GM21529 (cell line): ENCODE data around the gene ZNF317.
"Not testable (repeated sequence)": the region's sequence is repeated elsewhere in the genome, so short reads cannot be mapped to it uniquely, and the experiment has no call there.

Experiments
- ATAC-seq: cut with Tn5 transposase; IDR thresholded peaks from one replicate; pipeline ENCODE4 v1.9.1; 2021; ENCODE audit not compliant: unreplicated experiment

ZNF317 gene

DNA sequence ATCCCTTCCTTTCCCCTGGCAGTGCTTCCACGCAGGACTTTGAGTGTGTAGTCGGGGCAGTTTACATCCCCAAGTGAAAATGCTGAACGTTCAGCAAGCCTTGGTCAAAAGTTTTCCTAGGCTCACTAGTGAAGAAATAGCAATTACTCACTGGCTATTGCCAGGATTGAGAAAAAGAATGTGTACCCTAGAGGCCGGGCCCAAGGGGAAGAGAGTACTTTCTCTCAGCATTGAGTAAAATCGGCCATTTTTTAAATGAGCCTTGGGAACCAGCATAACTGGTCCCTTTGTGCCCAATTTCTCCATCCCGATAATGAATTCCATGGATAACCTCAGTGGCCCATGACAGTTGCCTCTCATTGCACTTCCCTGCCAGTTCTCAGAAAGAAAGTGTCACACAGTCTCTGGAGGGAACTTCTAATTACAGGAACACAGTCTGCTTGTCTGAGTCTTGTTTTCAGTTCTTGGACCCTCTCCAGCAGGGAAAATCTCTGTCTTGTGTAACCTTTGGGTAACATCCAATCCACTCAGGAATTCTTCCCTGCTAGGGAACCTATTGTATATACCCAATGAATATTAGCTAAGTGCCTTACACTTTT, 31.3 kb downstream of the ZNF317 start:
- no peak for ATAC-seq

- ATAC-seq, result no peak
Measured at GRCh38 chr19:9175326-9175725, 35.1 kb downstream of the ZNF317 start.

DNA sequence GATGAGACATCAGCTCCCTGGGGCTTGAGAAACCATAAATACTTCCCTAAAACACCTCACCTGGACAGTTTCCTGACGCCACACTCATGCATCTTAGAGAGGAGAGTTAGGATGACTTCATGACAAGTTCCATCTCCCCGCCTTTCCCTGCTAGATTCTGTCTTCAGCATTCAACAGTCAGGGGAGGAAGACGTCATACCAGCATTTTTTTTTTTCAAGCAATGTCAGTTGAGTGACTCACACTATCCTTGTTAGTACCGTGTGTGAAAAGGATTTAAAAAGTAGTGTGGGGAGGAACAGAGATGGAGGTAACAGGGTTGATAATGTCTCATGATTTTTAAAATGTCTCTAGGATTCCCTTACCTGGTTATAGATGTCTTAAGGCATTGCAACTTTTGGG, 38.7 kb downstream of the ZNF317 start, which contains the start of gene OR7D2:
TSS of gene OR7D2 (plus strand) at position 79 of the 400 bp plus-strand sequence. CDS start 6,803 bp downstream, outside the sequence.
- ATAC-seq, result no peak

DNA sequence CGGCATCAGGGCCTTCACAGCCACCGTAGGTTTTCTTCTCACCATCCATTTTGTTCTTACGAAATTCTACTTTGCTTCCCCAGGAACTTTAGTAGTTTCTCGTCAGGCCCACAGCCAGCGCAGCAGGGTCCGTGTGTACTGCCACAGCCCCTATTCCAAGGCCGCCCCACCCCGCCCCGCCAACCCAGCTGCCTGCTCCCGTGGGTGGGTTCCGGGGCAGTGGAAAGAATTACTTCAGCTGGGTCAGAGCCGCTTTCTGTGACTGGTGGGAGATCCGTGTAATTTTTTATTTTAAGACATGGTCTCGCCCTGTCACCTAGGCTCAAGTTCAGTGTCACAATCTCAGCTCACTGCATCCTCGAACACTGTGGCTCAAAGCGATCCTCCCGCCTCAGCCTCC, 42.8 kb downstream of the ZNF317 start:
- no peak for ATAC-seq

DNA sequence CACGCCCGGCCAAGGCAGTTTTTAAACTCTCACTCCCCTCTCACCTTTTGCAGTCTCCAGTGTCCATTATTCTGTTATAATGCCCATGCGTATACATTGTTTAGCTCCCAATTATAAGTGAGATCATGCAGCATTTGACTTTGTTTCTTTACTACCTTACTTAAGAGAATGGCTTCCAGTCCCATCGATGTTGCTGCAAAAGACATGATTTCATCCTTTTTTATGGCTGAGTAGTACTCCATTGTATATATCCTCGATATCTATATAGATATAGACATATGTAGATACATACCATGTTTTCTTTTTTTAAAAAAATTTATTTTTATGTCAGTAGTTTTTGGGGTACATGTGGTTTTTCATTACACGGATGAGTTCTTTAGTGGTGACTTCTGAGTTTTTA, 47.0 kb downstream of the ZNF317 start:
- ATAC-seq, result no peak

DNA sequence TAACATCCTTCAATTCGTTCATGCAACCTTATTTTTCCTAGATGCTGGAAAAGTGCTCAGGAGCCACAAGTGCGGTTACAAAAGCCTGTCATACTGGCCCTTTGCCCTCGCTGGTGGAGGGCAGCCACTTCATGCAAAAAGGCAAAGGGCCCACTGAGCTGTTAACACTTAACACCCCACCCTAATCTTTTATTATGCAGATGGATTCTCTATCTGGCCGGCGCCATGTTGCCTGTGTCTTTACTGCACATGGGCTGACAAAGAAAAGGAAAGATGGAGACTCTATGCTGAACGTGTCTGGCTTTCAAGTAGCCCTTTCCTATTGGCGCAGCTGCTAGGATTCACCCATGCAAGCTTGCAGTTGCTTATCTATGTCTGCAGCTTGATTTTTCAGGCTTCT, 49.3 kb downstream of the ZNF317 start:
- ATAC-seq, result no peak

- ATAC-seq, result not testable (repeated sequence)
Measured at GRCh38 chr19:9198044-9198443, 57.8 kb downstream of the ZNF317 start.

DNA sequence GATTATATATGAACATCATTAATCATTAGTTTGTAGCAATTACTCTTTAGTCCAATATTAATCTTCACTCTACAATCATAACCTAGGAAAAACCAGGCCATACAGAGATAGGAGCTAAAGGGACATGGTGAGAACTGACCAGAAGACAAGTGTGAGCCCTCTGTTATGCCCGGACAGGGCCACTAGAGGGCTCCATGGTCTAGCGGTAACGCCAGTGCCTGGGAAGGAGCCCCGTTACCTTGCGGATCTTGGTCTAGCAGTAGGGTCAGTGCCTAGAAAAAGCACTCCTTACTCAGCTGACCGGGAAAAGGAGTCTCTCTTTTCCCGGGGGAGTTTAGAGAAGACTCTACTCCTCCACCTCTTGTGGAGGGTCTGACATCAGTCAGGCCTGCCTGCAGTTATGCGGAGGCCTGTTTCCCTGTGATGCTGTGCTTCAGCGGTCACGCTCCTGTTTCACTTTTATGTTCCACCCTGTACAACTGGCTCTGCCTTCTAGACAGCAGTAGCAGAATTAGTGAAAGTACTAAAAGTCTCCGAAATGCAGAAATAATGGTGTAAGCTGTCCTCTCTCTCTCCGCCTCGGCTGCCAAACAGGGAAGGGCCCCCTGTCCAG, 65.4 kb downstream of the ZNF317 start:
- ATAC-seq, result no peak
